Neutrophil (primary cell): ENCODE results near the gene BAD.

Experiments used
- H3K27ac ChIP-seq: fragments of 200-600 bp; sonication (generic); 2 replicates; pipeline ENCODE4 v1.5.1; 2016; ENCODE audit warnings: mild to moderate bottlenecking, moderate library complexity
- H3K27me3 ChIP-seq: fragments of 200-600 bp; sonication (generic); 2 replicates; pipeline ENCODE4 v1.6.0; 2016; ENCODE audit warnings: mild to moderate bottlenecking
- H3K36me3 ChIP-seq: fragments of 200-600 bp; sonication (generic); 2 replicates; pipeline ENCODE4 v1.5.1; 2017
- H3K4me1 ChIP-seq, 2 experiments: fragments of 200-600 bp in 1 of 2; sonication (generic) in 1 of 2; 1 replicate in 1 of 2; 2 replicates in 1 of 2; pipeline versions ENCODE4 v1.5.1 to v1.6.1; 2013 to 2016; ENCODE audit warnings: low read depth in 1 of 2, low read length in 1 of 2, mild to moderate bottlenecking in 1 of 2, moderate library complexity in 1 of 2; ENCODE audit not compliant: control insufficient read depth in 1 of 2, insufficient read depth in 1 of 2
- H3K4me3 ChIP-seq, 2 experiments: fragments of 200-600 bp in 1 of 2; sonication (generic) in 1 of 2; 1 replicate in 1 of 2; 2 replicates in 1 of 2; pipeline ENCODE4 v1.5.1; 2013 to 2016; ENCODE audit warnings: low read depth in 1 of 2, low read length in 1 of 2, mild to moderate bottlenecking in 1 of 2, moderate library complexity in 1 of 2
- H3K9me3 ChIP-seq: fragments of 200-600 bp; sonication (generic); 2 replicates; pipeline ENCODE4 v1.5.1; 2016
- TF ChIP-seq, protein P1 (sequence below): fragments of 200-600 bp; sonication (generic); IDR thresholded peaks from 2 replicates; pipeline ENCODE4 v1.5.1; 2016; ENCODE audit warnings: antibody characterized with exemption

The BAD gene

DNA sequence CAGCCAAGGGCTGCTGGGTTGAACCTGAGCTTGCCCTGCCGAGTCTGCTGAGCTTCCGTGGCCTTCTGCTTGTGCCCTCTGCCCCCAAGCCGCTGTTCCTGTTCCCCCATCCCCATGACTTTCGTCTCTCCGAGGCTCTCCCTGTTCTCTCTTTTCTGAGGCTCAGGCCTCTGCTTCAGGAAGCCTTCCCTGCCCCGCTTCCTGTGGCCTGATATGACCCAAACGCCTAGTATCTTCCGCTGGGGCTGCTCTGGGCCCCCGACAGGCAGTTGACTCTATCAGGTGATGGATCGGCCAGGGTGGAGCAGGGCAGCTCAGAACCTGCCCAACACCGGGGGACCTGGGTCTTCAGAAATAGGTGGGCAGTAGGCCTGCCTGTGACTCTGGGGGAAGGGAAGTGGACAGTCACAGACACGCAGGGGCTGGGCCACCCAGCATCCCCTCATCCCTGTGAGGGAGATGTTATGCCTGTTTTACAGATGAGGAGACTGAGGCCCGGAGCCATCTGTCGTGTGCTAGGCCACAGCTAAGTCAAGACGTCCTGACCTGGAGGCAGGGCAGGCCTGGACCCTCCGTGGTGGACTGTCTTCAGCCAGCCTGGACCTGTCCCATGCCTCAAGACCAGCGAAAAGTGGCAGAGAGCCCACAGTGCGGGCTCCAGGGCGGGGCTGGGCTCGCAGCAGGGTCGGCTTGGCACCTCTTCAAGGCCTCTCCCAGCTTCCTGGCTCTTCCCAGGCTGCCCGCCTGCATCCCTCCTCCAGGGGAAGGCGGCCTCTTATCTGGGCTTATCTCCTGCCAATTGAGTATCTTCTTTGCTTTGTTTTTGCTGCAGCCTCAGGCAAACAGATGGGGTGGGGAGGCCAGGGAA, 16.2 kb downstream of the BAD start:
- Histone ChIP-seq H3K27me3 (no peaks in the 10 kb centered on the region), H3K27ac (peak overlapping the region; percentile 98), H3K36me3 (peaks cover 33% of the 10 kb centered on the region), H3K4me1 (peaks cover 36% of the 10 kb centered on the region in 2 experiments), H3K4me3 (peak overlapping the region; percentile 96 to 99), H3K9me3 (no peaks in the 10 kb centered on the region)
- TF ChIP-seq, protein P1, sequence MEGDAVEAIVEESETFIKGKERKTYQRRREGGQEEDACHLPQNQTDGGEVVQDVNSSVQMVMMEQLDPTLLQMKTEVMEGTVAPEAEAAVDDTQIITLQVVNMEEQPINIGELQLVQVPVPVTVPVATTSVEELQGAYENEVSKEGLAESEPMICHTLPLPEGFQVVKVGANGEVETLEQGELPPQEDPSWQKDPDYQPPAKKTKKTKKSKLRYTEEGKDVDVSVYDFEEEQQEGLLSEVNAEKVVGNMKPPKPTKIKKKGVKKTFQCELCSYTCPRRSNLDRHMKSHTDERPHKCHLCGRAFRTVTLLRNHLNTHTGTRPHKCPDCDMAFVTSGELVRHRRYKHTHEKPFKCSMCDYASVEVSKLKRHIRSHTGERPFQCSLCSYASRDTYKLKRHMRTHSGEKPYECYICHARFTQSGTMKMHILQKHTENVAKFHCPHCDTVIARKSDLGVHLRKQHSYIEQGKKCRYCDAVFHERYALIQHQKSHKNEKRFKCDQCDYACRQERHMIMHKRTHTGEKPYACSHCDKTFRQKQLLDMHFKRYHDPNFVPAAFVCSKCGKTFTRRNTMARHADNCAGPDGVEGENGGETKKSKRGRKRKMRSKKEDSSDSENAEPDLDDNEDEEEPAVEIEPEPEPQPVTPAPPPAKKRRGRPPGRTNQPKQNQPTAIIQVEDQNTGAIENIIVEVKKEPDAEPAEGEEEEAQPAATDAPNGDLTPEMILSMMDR = no peak

DNA sequence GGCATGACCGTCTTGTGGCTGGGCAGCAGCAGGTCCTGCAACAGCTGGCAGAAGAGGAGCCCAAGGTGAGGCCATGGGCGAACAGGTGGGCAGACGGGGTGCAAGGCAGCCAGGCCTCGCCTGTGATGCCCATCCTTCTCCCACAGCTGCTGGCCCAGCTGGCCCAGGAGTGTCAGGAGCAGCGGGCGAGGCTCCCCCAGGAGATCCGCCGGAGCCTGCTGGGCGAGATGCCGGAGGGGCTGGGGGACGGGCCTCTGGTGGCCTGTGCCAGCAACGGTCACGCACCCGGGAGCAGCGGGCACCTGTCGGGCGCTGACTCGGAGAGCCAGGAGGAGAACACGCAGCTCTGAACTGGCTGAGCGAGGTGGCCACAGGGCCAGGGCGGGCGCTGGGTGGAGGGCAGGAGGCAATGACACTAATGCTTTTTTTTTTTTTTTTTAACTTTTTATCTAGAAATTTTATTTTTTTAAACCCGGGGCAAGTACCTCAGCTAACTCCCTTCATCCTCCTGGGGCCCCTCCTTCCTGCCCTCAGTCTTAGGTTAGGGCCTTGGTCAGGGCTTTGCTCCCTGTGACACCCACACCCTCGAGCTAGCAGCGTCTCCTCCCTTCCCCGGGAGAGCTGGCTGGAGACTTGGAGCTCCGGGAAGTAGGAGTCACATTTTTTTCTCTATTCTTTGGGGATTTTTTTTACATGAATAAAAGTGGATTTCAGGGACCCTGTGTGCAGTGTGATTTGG, 17.1 kb downstream of the BAD start:
- Histone ChIP-seq H3K36me3 (peaks cover 42% of the 10 kb centered on the region), H3K27ac (peak overlapping the region; percentile 98), H3K9me3 (no peaks in the 10 kb centered on the region), H3K4me1 (peaks cover 36% of the 10 kb centered on the region in 2 experiments), H3K4me3 (peak overlapping the region in 1 of 2 experiments; percentile 99), H3K27me3 (no peaks in the 10 kb centered on the region)
- TF ChIP-seq, protein P1 = no peak

DNA sequence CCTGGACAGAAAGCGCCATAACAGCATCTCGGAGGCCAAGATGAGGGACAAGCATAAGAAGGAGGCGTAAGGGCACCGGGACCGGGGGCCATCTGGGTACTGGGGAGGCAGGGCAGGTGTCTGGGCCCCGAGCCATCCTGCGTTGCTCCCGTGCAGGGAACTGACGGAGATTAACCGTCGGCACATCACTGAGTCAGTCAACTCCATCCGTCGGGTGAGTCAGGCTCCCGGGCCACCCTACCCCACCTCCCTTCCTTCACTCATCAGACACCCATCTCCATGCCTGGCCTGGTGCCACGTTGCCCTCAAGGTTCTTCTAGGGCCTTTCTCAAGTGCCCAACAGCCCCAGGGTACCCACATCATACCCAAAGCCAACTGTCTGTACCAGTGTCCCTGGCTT, 18.1 kb downstream of the BAD start:
- TF ChIP-seq, protein P1 = no peak
- H3K4me3 ChIP-seq = no peak overlapping the region
- peaks cover 27 to 28% of the 10 kb centered on the region in 2 experiments for H3K4me1 ChIP-seq
- no peak overlapping the region for H3K27ac ChIP-seq
- H3K27me3 ChIP-seq = no peaks in the 10 kb centered on the region
- peaks cover 52% of the 10 kb centered on the region for H3K36me3 ChIP-seq
- H3K9me3 ChIP-seq = no peaks in the 10 kb centered on the region

DNA sequence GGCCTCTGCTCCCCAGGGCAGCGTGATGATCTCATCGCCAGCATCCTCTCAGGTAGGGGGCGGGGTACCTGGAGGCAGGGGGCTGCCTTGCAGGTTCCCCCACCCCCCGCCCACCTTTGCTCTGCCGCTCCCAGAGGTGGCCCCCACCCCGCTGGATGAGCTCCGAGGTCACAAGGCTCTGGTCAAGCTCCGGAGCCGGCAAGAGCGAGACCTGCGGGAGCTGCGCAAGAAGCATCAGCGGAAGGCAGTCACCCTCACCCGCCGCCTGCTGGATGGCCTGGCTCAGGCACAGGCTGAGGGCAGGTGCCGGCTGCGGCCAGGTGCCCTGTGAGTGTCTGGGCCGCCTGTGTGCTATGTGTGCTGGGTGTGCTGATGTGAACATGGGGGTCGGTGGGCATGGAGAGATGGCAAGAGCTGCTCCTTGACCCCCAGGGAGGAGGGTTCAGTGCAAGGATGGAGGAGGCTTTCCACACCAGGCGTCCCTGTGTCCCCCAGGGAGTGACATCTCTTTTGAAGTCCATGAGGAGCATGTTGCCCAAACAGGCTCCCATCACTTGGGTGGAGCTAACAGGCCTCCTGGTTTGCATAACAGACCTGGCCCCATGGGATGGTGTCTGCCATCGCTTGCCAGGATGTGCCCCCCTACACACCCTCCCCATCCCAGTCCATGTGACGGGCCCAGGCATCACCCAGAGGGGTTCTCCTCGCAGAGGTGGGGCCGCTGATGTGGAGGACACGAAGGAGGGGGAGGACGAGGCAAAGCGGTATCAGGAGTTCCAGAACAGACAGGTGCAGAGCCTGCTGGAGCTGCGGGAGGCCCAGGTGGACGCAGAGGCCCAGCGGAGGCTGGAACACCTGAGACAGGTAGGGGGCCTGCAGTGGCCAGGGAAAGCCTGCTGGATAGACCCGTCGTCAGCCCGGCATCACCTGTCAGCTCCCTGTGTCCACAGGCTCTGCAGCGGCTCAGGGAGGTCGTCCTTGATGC, 19.0 kb downstream of the BAD start:
- Histone ChIP-seq H3K4me1 (peaks cover 22 to 24% of the 10 kb centered on the region in 2 experiments), H3K27ac (no peak overlapping the region), H3K36me3 (peaks cover 52% of the 10 kb centered on the region), H3K4me3 (no peak overlapping the region), H3K9me3 (no peaks in the 10 kb centered on the region), H3K27me3 (no peaks in the 10 kb centered on the region)
- TF ChIP-seq, protein P1 = no peak

DNA sequence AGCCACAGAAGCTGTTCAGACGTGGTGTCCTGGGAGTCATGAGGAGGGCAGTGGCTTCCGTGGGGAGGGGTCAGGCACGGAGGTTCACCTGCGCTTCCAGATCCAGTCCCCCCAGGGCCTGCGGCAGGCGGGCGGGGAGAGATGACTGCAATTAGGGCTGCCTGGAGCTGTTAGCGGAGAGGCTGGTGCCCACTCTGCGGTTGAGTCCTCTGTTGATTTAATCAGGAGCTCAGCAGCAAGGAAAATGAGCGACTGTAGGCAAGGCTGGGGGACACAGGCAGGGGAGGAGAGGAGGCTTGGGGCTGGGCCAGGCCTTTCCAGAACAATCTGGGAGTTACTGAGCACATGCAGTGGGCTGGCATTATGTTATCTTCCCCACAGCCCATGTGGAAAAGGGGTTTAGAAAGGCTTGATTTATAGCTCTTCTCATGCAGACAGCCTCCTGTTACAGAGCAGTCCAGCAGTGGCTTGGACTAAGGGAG, 20.1 kb downstream of the BAD start:
- Histone ChIP-seq H3K36me3 (peaks cover 53% of the 10 kb centered on the region), H3K4me3 (no peak overlapping the region), H3K27me3 (no peaks in the 10 kb centered on the region)

More for the DNA sequence above, 20.1 kb downstream of the BAD start:
- peaks cover 18 to 19% of the 10 kb centered on the region in 2 experiments for H3K4me1 ChIP-seq
- H3K27ac ChIP-seq = no peak overlapping the region
- TF ChIP-seq, protein P1 = no peak
- H3K9me3 ChIP-seq = no peaks in the 10 kb centered on the region
